Natural killer cell (primary cell): ENCODE measurements around the gene BAIAP2. TPM values are rescaled to one million over a fixed set of nuclear protein-coding genes. Genes with fewer than 3 reads are reported as not detected.

Source experiments
- ATAC-seq, 3 donors: fragments of 150-1000 bp in 2 of 3; fragments of 200-7000 bp in 1 of 3; cut with Tn5 transposase; 1 replicate in 1 of 3; 2 replicates in 2 of 3; pipeline ENCODE4 v1.10.0; 2021; ENCODE audit warnings: mild to moderate bottlenecking in 2 of 3, moderate library complexity in 2 of 3
- DNase-seq, 2 donors: peaks; one replicate each; pipeline versions ENCODE4 v3.0.0 to v3.0.0-alpha.2; 2013 to 2021; ENCODE audit warnings: mixed read lengths in 1 of 2
- H3K27ac ChIP-seq: one replicate; pipeline ENCODE4 v1.5.1; 2013; ENCODE audit warnings: mild to moderate bottlenecking, low read length
- H3K27me3 ChIP-seq: one replicate; pipeline ENCODE4 v1.6.1; 2013; ENCODE audit warnings: low read length; ENCODE audit not compliant: control insufficient read depth, insufficient read depth
- H3K36me3 ChIP-seq: one replicate; pipeline ENCODE4 v1.6.1; 2013; ENCODE audit warnings: low read length; ENCODE audit not compliant: control insufficient read depth, insufficient read depth
- H3K4me1 ChIP-seq: one replicate; pipeline ENCODE4 v1.6.1; 2013; ENCODE audit warnings: low read length; ENCODE audit not compliant: control insufficient read depth, insufficient read depth
- H3K4me3 ChIP-seq: one replicate; pipeline ENCODE4 v1.5.1; 2013; ENCODE audit warnings: low read length
- H3K9me3 ChIP-seq: one replicate; pipeline ENCODE4 v1.6.1; 2013; ENCODE audit warnings: low read length; ENCODE audit not compliant: control insufficient read depth, insufficient read depth
- H3K27ac Mint-ChIP-seq, 2 donors: one replicate each; pipeline ENCODE4 v1.8.0; 2022; ENCODE audit warnings: mild to moderate bottlenecking in 2 of 2, mixed read lengths in 2 of 2, moderate library complexity in 1 of 2
- H3K27me3 Mint-ChIP-seq, 2 donors: one replicate each; pipeline ENCODE4 v1.8.0; 2022; ENCODE audit warnings: low read depth in 2 of 2, mixed read lengths in 2 of 2
- H3K36me3 Mint-ChIP-seq: one replicate; pipeline ENCODE4 v1.8.0; 2022; ENCODE audit warnings: mixed read lengths
- H3K4me1 Mint-ChIP-seq, 2 donors: one replicate each; pipeline ENCODE4 v1.8.0; 2022; ENCODE audit warnings: mixed read lengths in 2 of 2
- H3K4me3 Mint-ChIP-seq: one replicate; pipeline ENCODE4 v1.8.0; 2022; ENCODE audit warnings: mild to moderate bottlenecking, moderate library complexity, mixed read lengths
- H3K9me3 Mint-ChIP-seq, 2 donors: one replicate each; pipeline ENCODE4 v1.8.0; 2022; ENCODE audit warnings: mixed read lengths in 2 of 2
- WGBS: methylation state at CpG from one replicate; pipeline ENCODE4 v1.1.7; 2013; ENCODE audit warnings: missing lambda C conversion rate; ENCODE audit not compliant: insufficient coverage; 5-methylcytosine and 5-hydroxymethylcytosine counted together
- intact Hi-C: fragments of 100-400 bp; cut with micrococcal nuclease; formaldehyde crosslinking; loops from one replicate; pipeline ENCODE4 v1.14.2; 2022
- total RNA-seq, 4 donors: library from RNA; stranded (reverse); fragments of 120-200 nt in 1 of 4; gene quantifications; one replicate each; pipeline versions ENCODE4 v1.2.3 to v1.2.4, GENCODE V29; 2013 to 2022
- TF ChIP-seq, protein P1 (sequence below): fragments of 200-600 bp; IDR thresholded peaks from one replicate; pipeline ENCODE4 v1.8.0; 2022; ENCODE audit warnings: antibody characterized with exemption

Gene BAIAP2
- total RNA-seq, 3 donors from 2014 or later (not counting 1 experiment from before 2014, with no cell fraction given), result 6.7 to 12.3 (median 10.4) TPM

DNA sequence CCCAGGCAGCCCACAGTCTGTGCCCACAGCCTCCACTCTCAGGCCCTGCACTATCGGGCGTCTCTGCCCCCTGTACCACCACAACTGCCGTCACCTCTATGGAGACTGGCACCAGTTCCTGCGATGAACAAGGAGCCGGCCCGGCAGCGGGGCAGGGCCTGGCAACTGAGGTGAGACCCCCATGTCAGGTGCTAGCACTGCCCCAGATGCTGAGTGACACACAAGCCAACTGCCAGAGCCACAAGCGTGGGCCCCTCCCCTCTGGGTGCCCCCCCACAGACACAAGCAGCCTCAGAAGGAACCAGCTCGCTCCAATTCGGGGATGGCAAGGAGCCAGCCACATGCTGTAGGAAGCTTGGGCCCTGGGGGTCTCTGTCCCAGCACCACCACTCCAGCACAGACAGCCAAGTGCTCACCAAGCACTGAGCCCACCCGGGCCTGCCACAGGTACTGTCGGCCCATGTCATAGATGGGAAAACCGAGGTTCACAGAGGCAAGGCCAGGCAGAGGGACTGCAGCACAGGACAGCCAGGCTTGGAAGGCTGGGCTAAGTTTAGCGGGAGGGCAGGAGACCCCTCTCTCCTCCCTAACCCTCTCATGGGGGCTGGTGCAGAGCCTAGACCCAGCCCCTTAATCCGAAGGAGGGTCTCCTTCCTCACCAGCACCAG lies 128.9 kb downstream of the BAIAP2 start:
- no peaks in the 10 kb centered on the region for H3K9me3 ChIP-seq
- H3K4me1 ChIP-seq, result peaks cover 29% of the 10 kb centered on the region
- Mint-ChIP-seq H3K9me3 (no peaks in the 10 kb centered on the region), H3K4me3 (peak overlapping the region; percentile 49), H3K36me3 (no peaks in the 10 kb centered on the region), H3K4me1 (peaks cover 4 to 17% of the 10 kb centered on the region in 2 donors), H3K27me3 (peaks cover 0 to 7% of the 10 kb centered on the region in 2 donors), H3K27ac (no peak overlapping the region)
- DNase-seq (no peak), ATAC-seq (no peak)
- no peak overlapping the region for H3K27ac ChIP-seq
- peaks cover 14% of the 10 kb centered on the region for H3K27me3 ChIP-seq
- no peak overlapping the region for H3K4me3 ChIP-seq
- intact Hi-C loops, result no loop called here
- TF ChIP-seq, protein P1, sequence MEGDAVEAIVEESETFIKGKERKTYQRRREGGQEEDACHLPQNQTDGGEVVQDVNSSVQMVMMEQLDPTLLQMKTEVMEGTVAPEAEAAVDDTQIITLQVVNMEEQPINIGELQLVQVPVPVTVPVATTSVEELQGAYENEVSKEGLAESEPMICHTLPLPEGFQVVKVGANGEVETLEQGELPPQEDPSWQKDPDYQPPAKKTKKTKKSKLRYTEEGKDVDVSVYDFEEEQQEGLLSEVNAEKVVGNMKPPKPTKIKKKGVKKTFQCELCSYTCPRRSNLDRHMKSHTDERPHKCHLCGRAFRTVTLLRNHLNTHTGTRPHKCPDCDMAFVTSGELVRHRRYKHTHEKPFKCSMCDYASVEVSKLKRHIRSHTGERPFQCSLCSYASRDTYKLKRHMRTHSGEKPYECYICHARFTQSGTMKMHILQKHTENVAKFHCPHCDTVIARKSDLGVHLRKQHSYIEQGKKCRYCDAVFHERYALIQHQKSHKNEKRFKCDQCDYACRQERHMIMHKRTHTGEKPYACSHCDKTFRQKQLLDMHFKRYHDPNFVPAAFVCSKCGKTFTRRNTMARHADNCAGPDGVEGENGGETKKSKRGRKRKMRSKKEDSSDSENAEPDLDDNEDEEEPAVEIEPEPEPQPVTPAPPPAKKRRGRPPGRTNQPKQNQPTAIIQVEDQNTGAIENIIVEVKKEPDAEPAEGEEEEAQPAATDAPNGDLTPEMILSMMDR, result no peak
- 89% methylated on average over 15 of the region's 15 CpGs for WGBS
- H3K36me3 ChIP-seq, result no peaks in the 10 kb centered on the region

DNA sequence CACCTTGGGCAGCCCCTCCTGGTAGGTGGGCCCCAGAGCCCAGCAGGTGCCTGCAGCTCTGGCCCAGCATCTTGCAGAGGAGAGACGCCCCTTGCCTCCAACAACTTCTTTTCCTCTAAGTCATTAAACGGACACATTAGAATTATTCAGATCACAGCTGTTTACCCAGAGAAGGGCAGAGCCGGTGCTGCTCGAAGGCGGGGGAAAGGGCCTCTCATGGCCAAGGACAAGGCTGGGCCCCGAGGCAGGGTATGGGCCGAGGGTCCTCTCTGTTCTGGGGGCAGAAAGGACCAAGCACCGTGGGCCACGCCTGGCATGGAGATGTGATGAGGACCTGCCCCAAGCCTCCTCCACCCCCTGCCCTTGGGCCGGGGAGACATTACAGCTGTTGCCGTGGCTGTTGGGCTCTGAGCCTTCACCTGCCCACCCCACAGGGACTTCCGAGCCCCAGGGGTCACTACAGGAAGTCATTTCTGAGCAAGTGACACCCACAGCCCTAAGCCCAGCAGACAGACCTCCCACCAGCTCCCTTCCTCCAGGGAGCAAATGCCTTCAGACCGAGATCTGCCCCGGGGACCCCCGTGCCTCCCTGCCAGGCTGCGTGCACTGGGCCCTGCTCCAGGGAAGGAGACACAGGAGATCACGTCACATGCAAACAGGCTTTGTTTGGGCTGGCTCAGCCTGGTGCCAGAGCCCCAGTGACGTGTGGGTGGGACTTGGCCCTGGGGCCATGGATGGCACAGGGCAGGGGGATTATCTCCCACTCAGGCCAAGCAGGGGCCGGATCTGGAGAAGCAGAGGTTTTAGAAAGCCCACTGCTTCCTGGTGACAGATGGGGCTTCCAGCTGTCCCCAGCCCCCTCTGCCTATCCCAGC lies 129.7 kb downstream of the BAIAP2 start:
- intact Hi-C loops, result no loop called here
- peak overlapping the region; percentile 49 for H3K4me3 Mint-ChIP-seq
- Histone ChIP-seq H3K27me3 (peaks cover 14% of the 10 kb centered on the region), H3K36me3 (no peaks in the 10 kb centered on the region), H3K27ac (no peak overlapping the region), H3K4me1 (peaks cover 21% of the 10 kb centered on the region), H3K4me3 (no peak overlapping the region), H3K9me3 (no peaks in the 10 kb centered on the region)
- H3K36me3 Mint-ChIP-seq, result no peaks in the 10 kb centered on the region
- ATAC-seq, result no peak
- no peaks in the 10 kb centered on the region for H3K9me3 Mint-ChIP-seq
- TF ChIP-seq, protein P1, result no peak
- H3K4me1 Mint-ChIP-seq, result peaks cover 4 to 12% of the 10 kb centered on the region in 2 donors
- DNase-seq, result no peak
- H3K27ac Mint-ChIP-seq, result no peak overlapping the region
- 77% methylated on average over 19 of the region's 19 CpGs for WGBS
- H3K27me3 Mint-ChIP-seq, result peaks cover 0 to 7% of the 10 kb centered on the region in 2 donors

DNA sequence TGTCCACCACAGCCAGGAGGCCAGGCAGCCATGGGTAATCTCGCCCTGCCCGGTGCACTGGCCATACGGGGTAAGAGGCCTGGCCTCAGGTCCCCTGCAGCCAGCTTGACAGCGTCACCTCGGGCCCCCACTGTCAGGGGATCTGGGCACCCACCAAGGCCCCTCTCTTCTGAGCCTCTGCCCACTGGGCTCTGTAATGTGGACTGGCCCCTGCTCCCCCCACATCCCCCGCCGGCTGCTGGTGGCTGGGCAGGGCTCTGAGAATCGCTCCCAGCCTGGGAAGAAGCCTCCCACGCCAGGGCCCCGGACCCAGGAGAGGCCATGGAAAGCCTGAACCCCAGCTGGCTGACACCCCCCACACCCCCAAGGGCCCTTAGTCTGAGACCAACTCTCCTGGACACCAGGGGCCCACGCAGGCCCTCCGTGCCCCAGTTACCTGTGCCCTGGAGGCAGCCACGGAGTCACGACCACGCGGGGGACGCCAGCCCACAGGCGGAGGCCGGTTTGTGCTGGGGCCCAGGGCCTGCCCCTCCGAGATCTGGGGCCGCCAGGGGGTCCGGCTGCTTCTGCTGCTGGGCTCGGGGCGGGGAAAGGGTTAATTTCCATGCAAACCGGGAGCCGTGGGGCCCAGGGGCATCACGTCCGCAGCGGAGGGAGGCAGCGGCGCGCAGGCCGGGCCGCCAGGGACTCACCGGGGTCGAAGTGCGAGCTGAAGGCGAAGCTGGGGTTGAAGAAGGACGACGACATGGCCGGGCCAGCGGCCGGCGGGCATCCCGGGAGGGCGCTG lies 130.5 kb downstream of the BAIAP2 start, which contains the start of gene PVALEF:
Gene PVALEF, plus strand, starts transcription at position 262 of the 787 bp plus-strand sequence. CDS start 15,720 bp downstream, outside the sequence.
- Mint-ChIP-seq H3K36me3 (no peaks in the 10 kb centered on the region), H3K9me3 (no peaks in the 10 kb centered on the region), H3K27me3 (peaks cover 0 to 7% of the 10 kb centered on the region in 2 donors), H3K27ac (no peak within 1 kb of the TSS), H3K4me3 (peak within 1 kb of the TSS; percentile 80), H3K4me1 (peaks cover 4 to 9% of the 10 kb centered on the region in 2 donors)
- intact Hi-C loops, result no loop called here
- Histone ChIP-seq H3K4me1 (peaks cover 15% of the 10 kb centered on the region), H3K9me3 (no peaks in the 10 kb centered on the region), H3K36me3 (no peaks in the 10 kb centered on the region), H3K4me3 (no peak within 1 kb of the TSS), H3K27ac (no peak within 1 kb of the TSS), H3K27me3 (peaks cover 14% of the 10 kb centered on the region)
- WGBS, result 36% methylated on average over 46 of the region's 46 CpGs
- DNase-seq, result no peak
- TF ChIP-seq, protein P1, result no peak
- peak in 2 of 3 donors; percentile 49 to 50 for ATAC-seq
